Ovary (tissue), 9 donors: ENCODE results near the gene ARHGEF12. TPM values are rescaled to one million over a fixed set of nuclear protein-coding genes. Genes with fewer than 3 reads are reported as not detected.

ENCODE experiments used
- DNase-seq, 5 donors: peaks; one replicate each; pipeline ENCODE4 v3.0.0-alpha.2; 2019 to 2020
- H3K27ac ChIP-seq, 2 donors: fragments of 200-600 bp; one replicate each; pipeline versions ENCODE4 v1.5.1 to v1.8.0; 2019 to 2022
- H3K27me3 ChIP-seq: fragments of 200-600 bp; one replicate; pipeline ENCODE4 v1.8.0; 2022
- H3K36me3 ChIP-seq: fragments of 200-600 bp; sonication (generic); one replicate; pipeline ENCODE4 v1.5.1; 2019
- H3K4me1 ChIP-seq: one replicate; pipeline ENCODE4 v1.8.1; 2013; ENCODE audit warnings: mild to moderate bottlenecking, moderate library complexity; ENCODE audit not compliant: insufficient read depth
- H3K4me3 ChIP-seq: fragments of 200-600 bp; sonication (generic); one replicate; pipeline ENCODE4 v1.5.1; 2017
- H3K9me3 ChIP-seq, 2 donors: fragments of 200-600 bp in 1 of 2; sonication (generic) in 1 of 2; one replicate each; pipeline versions ENCODE4 v1.5.1 to v1.8.1; 2013 to 2019; ENCODE audit warnings: mild to moderate bottlenecking in 1 of 2, moderate library complexity in 1 of 2
- CTCF ChIP-seq, 3 donors: fragments of 450-650 bp in 2 of 3; fragments of 200-600 bp in 1 of 3; IDR thresholded peaks; one replicate each; pipeline versions ENCODE4 v1.5.1 to v1.8.0; 2016 to 2022; ENCODE audit warnings: antibody characterized with exemption in 3 of 3, mild to moderate bottlenecking in 1 of 3
- EP300 ChIP-seq: sonication (generic); formaldehyde crosslinking; IDR thresholded peaks from one replicate; pipeline ENCODE4 v1.6.1; 2017; ENCODE audit warnings: antibody characterized with exemption
- POLR2A ChIP-seq: fragments of 450-650 bp; IDR thresholded peaks from one replicate; pipeline ENCODE4 v1.6.1; 2017; ENCODE audit warnings: antibody characterized with exemption, mild to moderate bottlenecking, moderate library complexity
- WGBS, 3 donors: extraction: QIAGEN DNeasy Blood & Tissue Kit in 1 of 3; methylation state at CpG; one replicate each; pipeline versions ENCODE4 v1.1.5 to v1.1.7; 2013 to 2017; 5-methylcytosine and 5-hydroxymethylcytosine counted together
- intact Hi-C, 4 donors: fragments of 100-400 bp; cut with DNase I; formaldehyde crosslinking; loops; one replicate each; pipeline versions ENCODE4 v1.11.0 to v1.15.1; 2022 to 2023
- polyA plus RNA-seq, 2 donors: library from polyadenylated mRNA; stranded (reverse); fragments of 200-250 nt in 1 of 2; fragments of 350-450 nt in 1 of 2; fragmentation: Illumina TruSeq in 1 of 2; extraction: RNeasy Lipid Tissue Mini Kit (QIAGEN cat#74804) in 1 of 2; gene quantifications; one replicate each; pipeline ENCODE4 v1.2.3, GENCODE V29; 2013 to 2014
- total RNA-seq, 7 donors: library from RNA; depleted of rRNA in 2 of 7; stranded (reverse); fragments of >200 nt in 2 of 7; fragmentation: NEBNext Ultra II Directional in 3 of 7; extraction: Animal tissue kit (Norgen Biotek cat#: 25700) in 3 of 7; gene quantifications; one replicate each; pipeline versions ENCODE4 v1.1.0 to v1.2.4, GENCODE V29; 2016 to 2023
- donor health status: DM: no; HTN: no; CAD: no; lungs with moderate emphysema.
- donor health status: DM: no; HTN: no; CAD: no.
- donor health status: Bipolar disorder and iron deficiency.
- donor health status: DM: yes; HTN: yes; CAD: no.
- donor health status: DM: no; HTN: no; CAD: no.
- donor health status: DM: yes; HTN: yes; CAD: no.

The ARHGEF12 gene
- total and polyA plus RNA-seq, 9 donors, result 22.1 to 92.9 (median 69.3) TPM

- Histone ChIP-seq H3K4me1 (no peaks in the 10 kb centered on the region), H3K9me3 (no peaks in the 10 kb centered on the region), H3K27me3 (no peaks in the 10 kb centered on the region), H3K27ac (no peak overlapping the region), H3K36me3 (no peaks in the 10 kb centered on the region), H3K4me3 (no peak overlapping the region)
- WGBS, 3 donors, result 93 to 95% (median 95%) methylated on average over 5 of the region's 5 CpGs
- DNase-seq, result no peak
- intact Hi-C loops, result no loop called here
- TF ChIP-seq CTCF (IDR thresholded peaks at IDR 0.05) (no peak), EP300 (no peak), POLR2A (no peak)
These were observed 149.9 kb downstream of the ARHGEF12 start for GRCh38 chr11:120486138-120486537.

GRCh38 chr11:120489799-120490198, 153.6 kb downstream of the ARHGEF12 start:
- intact Hi-C loops, result no loop called here
- Histone ChIP-seq H3K9me3 (no peaks in the 10 kb centered on the region), H3K27me3 (no peaks in the 10 kb centered on the region), H3K36me3 (no peaks in the 10 kb centered on the region), H3K4me3 (no peak overlapping the region), H3K27ac (no peak overlapping the region), H3K4me1 (no peaks in the 10 kb centered on the region)
- DNase-seq, result no peak
- WGBS, 3 donors, result 49 to 64% (median 59%) methylated on average over 1 of the region's 1 CpG
- TF ChIP-seq EP300 (no peak), CTCF (IDR thresholded peaks at IDR 0.05) (no peak), POLR2A (no peak)

- intact Hi-C loops, result no loop called here
- H3K4me3 ChIP-seq, result no peak overlapping the region
- no peaks in the 10 kb centered on the region for H3K36me3 ChIP-seq
- WGBS, 3 donors, result 66 to 75% (median 69%) methylated on average over 3 of the region's 3 CpGs
- no peak for TF ChIP-seq POLR2A
- TF ChIP-seq CTCF (IDR thresholded peaks at IDR 0.05), result no peak
- TF ChIP-seq EP300, result no peak
- H3K4me1 ChIP-seq, result no peaks in the 10 kb centered on the region
- no peaks in the 10 kb centered on the region for H3K9me3 ChIP-seq
- no peaks in the 10 kb centered on the region for H3K27me3 ChIP-seq
- H3K27ac ChIP-seq, result no peak overlapping the region
- DNase-seq, result no peak
These were observed 156.3 kb downstream of the ARHGEF12 start for GRCh38 chr11:120492486-120492885.

- Histone ChIP-seq H3K9me3 (no peaks in the 10 kb centered on the region), H3K4me3 (no peak overlapping the region), H3K27me3 (no peaks in the 10 kb centered on the region), H3K36me3 (no peaks in the 10 kb centered on the region), H3K27ac (no peak overlapping the region), H3K4me1 (no peaks in the 10 kb centered on the region)
- 42 to 47% (median 43%) methylated on average over 2 of the region's 2 CpGs for WGBS, 3 donors
- intact Hi-C loops, result no loop called here
- DNase-seq, result no peak
- TF ChIP-seq EP300, result no peak
- no peak for TF ChIP-seq CTCF (IDR thresholded peaks at IDR 0.05)
- no peak for TF ChIP-seq POLR2A
These were observed 158.4 kb downstream of the ARHGEF12 start for GRCh38 chr11:120494595-120494994.

- H3K4me3 ChIP-seq, result no peak overlapping the region
- DNase-seq, result no peak
- intact Hi-C loops, result loop anchor here in 1 of 4 donors (5.0 kb wide), 1 partner anchor 1348 kb away; no protein-coding TSS in a partner anchor
- no peaks in the 10 kb centered on the region for H3K4me1 ChIP-seq
- no peaks in the 10 kb centered on the region for H3K36me3 ChIP-seq
- no peak overlapping the region for H3K27ac ChIP-seq
- H3K27me3 ChIP-seq, result no peaks in the 10 kb centered on the region
- TF ChIP-seq EP300, result no peak
- no peak for TF ChIP-seq POLR2A
- TF ChIP-seq CTCF (IDR thresholded peaks at IDR 0.05), result no peak
- no peaks in the 10 kb centered on the region for H3K9me3 ChIP-seq
- WGBS, 3 donors, result 84 to 92% (median 88%) methylated on average over 8 of the region's 8 CpGs
These were observed 162.9 kb downstream of the ARHGEF12 start for GRCh38 chr11:120499088-120499487.
